Progenitor cell of endocrine pancreas (in vitro differentiated cells): Measurements from ENCODE around the gene CXCL9. TPM values are rescaled to one million over a fixed set of nuclear protein-coding genes. Genes with fewer than 3 reads are reported as not detected.
A peak's percentile ranks its signal among the peaks of the same experiment; 100 is the strongest.
"Not testable (repeated sequence)": the region's sequence is repeated elsewhere in the genome, so short reads cannot be mapped to it uniquely, and the experiment has no call there.

Experiments used
- DNase-seq: peaks from one replicate; pipeline ENCODE4 v3.0.0; 2021; ENCODE audit warnings: low spot score; ENCODE audit not compliant: unreplicated experiment
- H3K27ac Mint-ChIP-seq: 2 replicates; pipeline ENCODE4 v1.8.0; 2021; ENCODE audit warnings: mild to moderate bottlenecking, moderate library complexity, mixed read lengths
- H3K27me3 Mint-ChIP-seq: 2 replicates; pipeline ENCODE4 v1.8.0; 2021; ENCODE audit warnings: mixed read lengths
- H3K36me3 Mint-ChIP-seq: 2 replicates; pipeline ENCODE4 v1.8.0; 2022; ENCODE audit warnings: mixed read lengths; ENCODE audit not compliant: insufficient read depth
- H3K4me1 Mint-ChIP-seq: 2 replicates; pipeline ENCODE4 v1.8.0; 2021; ENCODE audit warnings: low read depth, mixed read lengths
- H3K4me3 Mint-ChIP-seq: 2 replicates; pipeline ENCODE4 v1.8.0; 2021; ENCODE audit warnings: low read depth, mild to moderate bottlenecking, moderate library complexity, mixed read lengths
- H3K9me3 Mint-ChIP-seq: 2 replicates; pipeline ENCODE4 v1.8.0; 2021; ENCODE audit warnings: low read depth, mixed read lengths
- CTCF ChIP-seq: fragments of 200-600 bp; sonication (generic); IDR thresholded peaks from one replicate; pipeline ENCODE4 v1.5.0; 2021; ENCODE audit warnings: antibody characterized with exemption, mild to moderate bottlenecking; ENCODE audit not compliant: unreplicated experiment
- total RNA-seq: library from RNA; stranded (reverse); gene quantifications from 2 replicates; pipeline ENCODE4 v1.2.1, GENCODE V29; 2021

CXCL9 gene
- total RNA-seq, 1 donor from 2014 or later = not detected

DNA sequence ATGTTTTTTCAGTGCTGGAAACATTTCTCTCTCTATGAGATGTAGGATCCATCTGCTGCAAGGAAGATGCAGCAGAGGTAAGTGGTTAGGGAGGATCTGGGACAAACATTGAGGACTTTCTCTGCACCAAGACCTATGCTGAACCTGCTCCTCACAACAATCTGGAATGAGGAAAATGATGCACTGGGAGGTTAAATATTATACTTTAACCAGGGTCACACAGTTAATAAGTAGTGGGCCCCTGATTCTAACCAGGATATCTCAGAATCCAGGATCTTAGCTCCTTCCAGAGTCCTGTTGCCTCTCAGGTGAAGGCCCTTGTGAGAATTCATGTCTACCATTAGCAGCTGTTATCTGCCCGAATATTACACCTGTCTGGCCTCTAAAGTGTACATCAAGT lies 7.0 kb downstream of the CXCL9 start:
- DNase-seq = no peak
- no peak overlapping the region for H3K4me3 Mint-ChIP-seq
- peaks cover 2% of the 10 kb centered on the region for H3K4me1 Mint-ChIP-seq
- H3K27me3 Mint-ChIP-seq = peaks cover 10% of the 10 kb centered on the region
- no peaks in the 10 kb centered on the region for H3K36me3 Mint-ChIP-seq
- no peak overlapping the region for H3K27ac Mint-ChIP-seq
- no peak for TF ChIP-seq CTCF
- H3K9me3 Mint-ChIP-seq = no peaks in the 10 kb centered on the region

DNA sequence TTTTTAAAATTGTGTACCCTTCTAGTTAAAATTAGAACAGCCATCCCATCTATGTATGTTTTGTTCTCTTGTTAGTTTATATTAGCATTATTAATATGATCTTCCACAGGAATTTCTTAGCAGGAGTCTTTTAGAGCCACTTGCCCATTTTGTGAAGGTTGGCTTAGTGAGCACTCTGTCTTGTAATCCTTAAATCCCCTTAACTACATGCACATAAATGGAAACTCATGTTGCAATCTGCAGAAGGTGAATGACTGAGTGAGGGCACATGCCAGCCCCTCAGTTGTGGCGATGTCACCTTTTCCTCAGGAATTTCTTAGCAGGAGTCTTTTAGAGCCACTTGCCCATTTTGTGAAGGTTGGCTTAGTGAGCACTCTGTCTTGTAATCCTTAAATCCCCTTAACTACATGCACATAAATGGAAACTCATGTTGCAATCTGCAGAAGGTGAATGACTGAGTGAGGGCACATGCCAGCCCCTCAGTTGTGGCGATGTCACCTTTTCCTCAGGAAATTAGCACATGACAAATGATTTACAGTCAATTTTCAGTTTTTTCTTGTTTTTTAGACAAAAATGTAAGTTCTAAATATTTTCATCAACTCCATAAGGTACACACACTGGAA lies 8.7 kb downstream of the CXCL9 start:
- H3K9me3 Mint-ChIP-seq, H3K4me1 Mint-ChIP-seq, H3K27ac Mint-ChIP-seq, DNase-seq, H3K4me3 Mint-ChIP-seq, H3K36me3 Mint-ChIP-seq: not testable (repeated sequence)
- H3K27me3 Mint-ChIP-seq = peaks cover 16% of the 10 kb centered on the region

GRCh38 chr4:75997946-75998345 lies 9.4 kb downstream of the CXCL9 start:
- DNase-seq = no peak
- TF ChIP-seq CTCF = no peak
- Mint-ChIP-seq H3K27ac (no peak overlapping the region), H3K36me3 (no peaks in the 10 kb centered on the region), H3K4me3 (no peak overlapping the region), H3K9me3 (no peaks in the 10 kb centered on the region), H3K27me3 (peaks cover 18% of the 10 kb centered on the region), H3K4me1 (peaks cover 2% of the 10 kb centered on the region)

DNA sequence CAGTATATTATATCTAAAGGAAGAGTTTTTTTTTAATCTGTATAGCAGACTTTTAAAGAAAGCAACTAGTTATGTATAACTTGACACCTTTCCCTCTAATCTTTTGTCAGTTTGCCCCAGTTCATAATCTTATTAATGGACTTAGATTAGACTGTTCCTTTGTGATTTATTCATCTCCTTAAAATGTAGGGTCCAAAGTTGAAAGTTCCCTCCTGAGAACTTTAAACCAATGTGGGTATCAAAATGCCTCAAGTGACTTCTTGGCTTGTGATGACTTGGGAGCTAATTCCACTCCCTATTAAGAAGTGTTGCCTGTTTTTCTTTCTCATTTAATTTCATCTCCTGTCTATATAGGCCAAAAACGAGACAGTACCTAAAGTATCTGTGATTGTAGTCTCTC lies 10.2 kb downstream of the CXCL9 start:
- Mint-ChIP-seq H3K27me3 (peaks cover 17% of the 10 kb centered on the region), H3K4me1 (peaks cover 2% of the 10 kb centered on the region), H3K4me3 (no peak overlapping the region), H3K27ac (no peak overlapping the region), H3K36me3 (no peaks in the 10 kb centered on the region), H3K9me3 (no peaks in the 10 kb centered on the region)
- no peak for DNase-seq
- TF ChIP-seq CTCF = no peak

- Mint-ChIP-seq H3K27ac (no peak overlapping the region), H3K27me3 (peaks cover 17% of the 10 kb centered on the region), H3K4me1 (peaks cover 2% of the 10 kb centered on the region), H3K36me3 (no peaks in the 10 kb centered on the region), H3K4me3 (no peak overlapping the region), H3K9me3 (no peaks in the 10 kb centered on the region)
- TF ChIP-seq CTCF = peak; percentile 71
- DNase-seq = no peak
Observed at GRCh38 chr4:75995727-75996126, 11.6 kb downstream of the CXCL9 start.

GRCh38 chr4:75992462-75992861 lies 14.8 kb downstream of the CXCL9 start:
- TF ChIP-seq CTCF = no peak
- no peak overlapping the region for H3K4me3 Mint-ChIP-seq
- H3K9me3 Mint-ChIP-seq = no peaks in the 10 kb centered on the region
- peaks cover 2% of the 10 kb centered on the region for H3K36me3 Mint-ChIP-seq
- H3K4me1 Mint-ChIP-seq = peaks cover 15% of the 10 kb centered on the region
- peaks cover 17% of the 10 kb centered on the region for H3K27me3 Mint-ChIP-seq
- H3K27ac Mint-ChIP-seq = no peak overlapping the region
- DNase-seq = no peak
